DND-41 (cell line): Measurements from ENCODE around the gene SPTSSA.

Source experiments
- ATAC-seq: fragments of 200-7000 bp; cut with Tn5 transposase; 3 replicates; pipeline ENCODE4 v1.9.1; 2021; ENCODE audit warnings: low read depth; ENCODE audit not compliant: insufficient read depth
- DNase-seq: peaks from one replicate; pipeline ENCODE4 v3.0.0-alpha.2; 2020
- H2AFZ ChIP-seq: 2 replicates; pipeline ENCODE4 v1.6.0; 2012; ENCODE audit warnings: low read depth, low read length
- H3K27ac ChIP-seq: 2 replicates; pipeline ENCODE4 v1.5.1; 2012; ENCODE audit warnings: low read length, inconsistent platforms
- H3K27me3 ChIP-seq: fragments of 200-600 bp; sonication (generic); 2 replicates; pipeline ENCODE4 v1.6.0; 2012; ENCODE audit warnings: low read length, mild to moderate bottlenecking, inconsistent platforms; ENCODE audit not compliant: insufficient read depth, poor library complexity
- H3K36me3 ChIP-seq: 2 replicates; pipeline ENCODE4 v1.5.1; 2012; ENCODE audit warnings: low read length, inconsistent platforms; ENCODE audit not compliant: insufficient read depth
- H3K4me1 ChIP-seq: 2 replicates; pipeline ENCODE4 v1.5.1; 2012; ENCODE audit warnings: mild to moderate bottlenecking, low read length; ENCODE audit not compliant: insufficient read depth
- H3K4me2 ChIP-seq: 2 replicates; pipeline ENCODE4 v1.6.0; 2012; ENCODE audit warnings: mild to moderate bottlenecking, moderate library complexity, low read length, inconsistent platforms; ENCODE audit not compliant: insufficient read depth
- H3K4me3 ChIP-seq, 2 experiments: fragments of 200-600 bp in 1 of 2; shearing (Covaris generic) in 1 of 2; 2 replicates each; pipeline ENCODE4 v1.5.1; 2012 to 2016; ENCODE audit warnings: inconsistent platforms in 2 of 2, low read length in 2 of 2, mild to moderate bottlenecking in 2 of 2, low read depth in 1 of 2, moderate library complexity in 1 of 2
- H3K79me2 ChIP-seq: 2 replicates; pipeline ENCODE4 v1.6.0; 2012; ENCODE audit warnings: low read length, inconsistent platforms; ENCODE audit not compliant: insufficient read depth
- H3K9ac ChIP-seq: 2 replicates; pipeline ENCODE4 v1.6.0; 2012; ENCODE audit warnings: low read depth, mild to moderate bottlenecking, inconsistent platforms, low read length, moderate library complexity
- H3K9me3 ChIP-seq: 2 replicates; pipeline ENCODE4 v1.5.1; 2012; ENCODE audit warnings: low read length, moderate library complexity, mild to moderate bottlenecking, inconsistent platforms; ENCODE audit not compliant: insufficient read depth, severe bottlenecking
- H4K20me1 ChIP-seq: 2 replicates; pipeline ENCODE4 v1.6.0; 2012; ENCODE audit warnings: low read length; ENCODE audit not compliant: insufficient read depth
- CTCF ChIP-seq: IDR thresholded peaks from 2 replicates; pipeline ENCODE4 v1.5.1; 2012; ENCODE audit warnings: borderline replicate concordance, low read length, moderate library complexity, mild to moderate bottlenecking; ENCODE audit not compliant: poor library complexity, severe bottlenecking; ENCODE audit errors: extremely low read depth
- EZH2 ChIP-seq: IDR thresholded peaks from 3 replicates; pipeline ENCODE4 v1.6.1; 2012; ENCODE audit warnings: borderline replicate concordance, low read depth, mild to moderate bottlenecking, moderate library complexity, low read length, inconsistent platforms; ENCODE audit not compliant: severe bottlenecking

SPTSSA gene

GRCh38 chr14:34404416-34404815 is 57.6 kb downstream of the SPTSSA start:
- no peak overlapping the region for H3K4me2 ChIP-seq
- no peaks in the 10 kb centered on the region for H3K79me2 ChIP-seq
- no peak overlapping the region for H3K27ac ChIP-seq
- H3K36me3 ChIP-seq, result no peaks in the 10 kb centered on the region
- H3K9ac ChIP-seq, result no peak overlapping the region
- no peak for DNase-seq
- no peaks in the 10 kb centered on the region for H3K27me3 ChIP-seq
- H4K20me1 ChIP-seq, result no peaks in the 10 kb centered on the region
- H3K4me1 ChIP-seq, result no peaks in the 10 kb centered on the region
- H3K4me3 ChIP-seq, result no peak overlapping the region
- TF ChIP-seq EZH2 (no peak), CTCF (no peak)
- H2AFZ ChIP-seq, result no peak overlapping the region
- no peak for ATAC-seq
- no peaks in the 10 kb centered on the region for H3K9me3 ChIP-seq

DNA sequence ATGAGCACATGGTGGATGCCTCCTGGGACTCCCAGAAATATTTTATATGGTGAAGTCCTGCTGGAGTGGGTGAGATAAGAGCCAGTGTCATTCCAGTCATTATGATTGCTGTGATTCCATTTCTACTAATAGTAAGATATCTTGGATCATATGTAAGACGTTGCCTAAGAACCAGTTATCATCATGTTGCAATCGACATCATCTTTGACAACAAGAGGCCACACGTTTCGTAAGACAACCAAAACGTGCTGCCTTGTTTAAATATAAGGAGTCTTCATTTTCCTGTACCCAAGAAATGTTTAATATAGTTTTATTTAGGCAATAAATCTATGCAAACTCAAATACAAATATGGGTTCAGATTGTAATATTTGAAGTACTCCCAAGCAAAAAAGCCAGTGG is 58.4 kb downstream of the SPTSSA start:
- ATAC-seq (no peak), DNase-seq (no peak)
- no peaks in the 10 kb centered on the region for H3K36me3 ChIP-seq
- H3K9me3 ChIP-seq, result no peaks in the 10 kb centered on the region
- no peak overlapping the region for H3K9ac ChIP-seq
- no peak overlapping the region for H2AFZ ChIP-seq
- H3K27me3 ChIP-seq, result no peaks in the 10 kb centered on the region
- no peaks in the 10 kb centered on the region for H4K20me1 ChIP-seq
- no peak overlapping the region for H3K27ac ChIP-seq
- TF ChIP-seq CTCF, result no peak
- TF ChIP-seq EZH2, result no peak
- H3K79me2 ChIP-seq, result no peaks in the 10 kb centered on the region
- H3K4me1 ChIP-seq, result no peaks in the 10 kb centered on the region
- no peak overlapping the region for H3K4me2 ChIP-seq
- H3K4me3 ChIP-seq, result no peak overlapping the region

DNA sequence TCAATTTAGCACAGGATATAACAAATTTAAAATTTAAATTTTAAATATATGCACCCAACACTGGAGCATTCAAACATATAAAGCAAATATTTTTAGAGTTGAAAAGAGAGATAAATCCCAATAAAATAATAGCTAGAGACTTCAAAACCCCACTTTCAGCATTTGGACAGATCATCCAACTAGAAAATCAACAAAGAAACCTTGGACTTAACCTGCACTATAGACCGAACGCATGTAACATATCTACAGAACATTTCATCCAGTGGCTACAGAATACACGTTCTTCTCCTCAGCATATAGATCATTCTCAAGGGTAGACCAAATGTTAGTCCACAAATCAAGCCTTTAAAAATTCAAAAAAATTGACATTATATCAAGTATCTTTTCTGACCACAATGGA is 64.0 kb downstream of the SPTSSA start:
- ATAC-seq (no peak), DNase-seq (no peak)
- Histone ChIP-seq H3K9me3 (no peaks in the 10 kb centered on the region), H3K27ac (no peak overlapping the region), H4K20me1 (no peaks in the 10 kb centered on the region), H3K4me3 (no peak overlapping the region), H3K4me2 (no peak overlapping the region), H3K4me1 (no peaks in the 10 kb centered on the region), H3K79me2 (no peaks in the 10 kb centered on the region), H3K27me3 (no peaks in the 10 kb centered on the region), H2AFZ (no peak overlapping the region), H3K9ac (no peak overlapping the region), H3K36me3 (no peaks in the 10 kb centered on the region)
- TF ChIP-seq CTCF (no peak), EZH2 (no peak)

DNA sequence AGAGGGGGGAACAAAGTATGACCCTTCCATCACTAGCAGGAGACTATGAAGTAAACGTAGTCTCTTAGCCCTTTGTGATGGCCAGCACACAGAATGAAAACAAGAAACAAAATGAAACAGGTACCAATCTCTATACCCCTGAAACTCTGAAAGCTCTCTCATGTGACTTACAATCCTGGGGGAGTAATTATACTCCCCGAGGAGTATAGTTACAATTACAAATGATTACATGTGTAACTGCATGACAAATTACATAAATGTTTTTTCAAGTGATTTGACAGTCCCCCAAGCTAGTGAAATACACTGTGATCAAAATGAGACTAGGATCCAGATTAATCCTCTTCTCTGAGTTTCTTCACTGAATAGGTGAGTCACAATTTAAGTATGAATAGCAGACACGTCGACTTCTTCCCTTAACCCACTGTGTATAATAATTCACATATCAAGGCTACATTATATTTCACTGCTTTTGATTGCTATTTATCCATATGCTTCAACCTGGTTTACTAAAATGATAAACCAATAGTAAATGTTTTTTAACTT is 74.0 kb downstream of the SPTSSA start:
- DNase-seq, result no peak
- H3K4me3 ChIP-seq, result no peak overlapping the region
- no peaks in the 10 kb centered on the region for H3K9me3 ChIP-seq
- no peak overlapping the region for H3K27ac ChIP-seq
- no peaks in the 10 kb centered on the region for H4K20me1 ChIP-seq
- no peaks in the 10 kb centered on the region for H3K27me3 ChIP-seq
- no peaks in the 10 kb centered on the region for H3K4me1 ChIP-seq
- no peaks in the 10 kb centered on the region for H3K79me2 ChIP-seq
- H3K36me3 ChIP-seq, result no peaks in the 10 kb centered on the region
- H3K9ac ChIP-seq, result no peak overlapping the region
- H2AFZ ChIP-seq, result no peak overlapping the region
- no peak for ATAC-seq
- TF ChIP-seq EZH2 (no peak), CTCF (no peak)
- no peak overlapping the region for H3K4me2 ChIP-seq
